PC-3 (cell line): ENCODE measurements around the gene AJAP1.

Source experiments
- CTCF ChIP-seq: fragments of 300-600 bp; sonication (generic); conservative IDR thresholded peaks from 2 replicates; pipeline ENCODE4 v1.5.1; 2017; ENCODE audit warnings: antibody characterized with exemption, low read depth, mild to moderate bottlenecking, low read length
- EZH2 ChIP-seq: fragments of 300-600 bp; sonication (generic); IDR thresholded peaks from one replicate; pipeline ENCODE4 v1.6.1; 2017; ENCODE audit warnings: antibody characterized with exemption, mild to moderate bottlenecking, low read length; ENCODE audit not compliant: unreplicated experiment
- EZH2phosphoT487 ChIP-seq: fragments of 300-600 bp; sonication (generic); IDR thresholded peaks from 2 replicates; pipeline ENCODE4 v1.6.1; 2018; ENCODE audit warnings: mild to moderate bottlenecking, antibody characterized with exemption, low read length, borderline replicate concordance

GRCh38 chr1:4729090-4729471 lies 74.7 kb downstream of the AJAP1 start:
- TF ChIP-seq CTCF (no peak), EZH2 (no peak), EZH2phosphoT487 (no peak)
